Gastrocnemius medialis (tissue), 4 donors: ENCODE results near the gene SIRT5.

Experiments used
- POLR2A ChIP-seq, 2 donors: fragments of 450-650 bp; IDR thresholded peaks; one replicate each; pipeline ENCODE4 v1.6.1; 2017; ENCODE audit warnings: antibody characterized with exemption in 2 of 2, mild to moderate bottlenecking in 2 of 2, moderate library complexity in 2 of 2
- TF ChIP-seq, protein P1 (sequence below), 5 experiments: fragments of 450-650 bp in 3 of 5; fragments of 200-600 bp in 2 of 5; sonication (generic) in 2 of 5; IDR thresholded peaks in 4 of 5; conservative IDR thresholded peaks in 1 of 5; 1 replicate in 4 of 5; 2 replicates in 1 of 5; pipeline ENCODE4 v1.5.1; 2016 to 2019; ENCODE audit warnings: antibody characterized with exemption in 5 of 5, mild to moderate bottlenecking in 3 of 5, moderate library complexity in 3 of 5

DNA sequence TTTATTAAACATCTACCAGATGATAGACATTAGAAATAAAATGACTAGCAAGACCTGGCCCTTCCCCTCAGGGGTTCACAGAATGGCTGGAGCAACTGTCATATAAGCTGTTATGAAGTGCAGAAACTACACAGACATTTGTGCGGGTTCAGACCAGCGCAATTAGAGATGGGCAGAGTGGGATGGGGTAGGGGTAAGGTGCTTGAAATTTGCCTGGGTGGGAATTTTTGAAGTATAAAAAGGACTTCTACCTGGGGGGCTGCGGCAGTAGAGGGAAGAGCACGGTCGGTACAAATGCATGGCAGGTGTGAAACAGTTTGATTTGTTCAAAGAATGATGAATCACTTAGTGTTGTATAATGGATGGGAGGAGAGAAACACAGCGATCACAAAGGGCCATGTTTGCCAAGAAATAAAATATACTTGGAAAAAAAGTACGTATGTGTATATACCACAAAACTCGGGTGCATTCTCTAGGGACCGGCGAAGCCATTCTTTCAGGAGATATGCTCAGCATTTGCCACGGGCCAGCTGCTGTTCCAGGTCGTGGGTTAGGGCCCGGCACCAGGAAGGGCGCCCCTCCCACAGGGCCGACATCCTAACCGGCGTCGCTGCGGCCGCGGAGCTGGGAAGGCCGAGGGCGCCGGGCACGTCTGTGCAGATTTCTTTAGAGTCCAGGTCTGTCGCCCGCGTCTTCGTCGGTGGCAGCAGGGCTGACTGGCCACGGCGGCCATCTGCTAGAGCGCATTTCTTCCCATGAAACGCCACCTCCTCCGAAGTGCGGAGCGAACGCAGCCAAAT is 39.9 kb downstream of the SIRT5 start:
- TF ChIP-seq, protein P1, sequence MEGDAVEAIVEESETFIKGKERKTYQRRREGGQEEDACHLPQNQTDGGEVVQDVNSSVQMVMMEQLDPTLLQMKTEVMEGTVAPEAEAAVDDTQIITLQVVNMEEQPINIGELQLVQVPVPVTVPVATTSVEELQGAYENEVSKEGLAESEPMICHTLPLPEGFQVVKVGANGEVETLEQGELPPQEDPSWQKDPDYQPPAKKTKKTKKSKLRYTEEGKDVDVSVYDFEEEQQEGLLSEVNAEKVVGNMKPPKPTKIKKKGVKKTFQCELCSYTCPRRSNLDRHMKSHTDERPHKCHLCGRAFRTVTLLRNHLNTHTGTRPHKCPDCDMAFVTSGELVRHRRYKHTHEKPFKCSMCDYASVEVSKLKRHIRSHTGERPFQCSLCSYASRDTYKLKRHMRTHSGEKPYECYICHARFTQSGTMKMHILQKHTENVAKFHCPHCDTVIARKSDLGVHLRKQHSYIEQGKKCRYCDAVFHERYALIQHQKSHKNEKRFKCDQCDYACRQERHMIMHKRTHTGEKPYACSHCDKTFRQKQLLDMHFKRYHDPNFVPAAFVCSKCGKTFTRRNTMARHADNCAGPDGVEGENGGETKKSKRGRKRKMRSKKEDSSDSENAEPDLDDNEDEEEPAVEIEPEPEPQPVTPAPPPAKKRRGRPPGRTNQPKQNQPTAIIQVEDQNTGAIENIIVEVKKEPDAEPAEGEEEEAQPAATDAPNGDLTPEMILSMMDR (IDR thresholded peaks at IDR 0.05 in 4 of 5, conservative IDR thresholded peaks at IDR 0.05 in 1 of 5) = no peak
- no peak for TF ChIP-seq POLR2A (IDR thresholded peaks at IDR 0.05)
